ENCODE measurements around the gene TMEM221. TPM values are rescaled to one million over a fixed set of nuclear protein-coding genes. Genes with fewer than 3 reads are reported as not detected.

The TMEM221 gene
- not detected for total RNA-seq

DNA sequence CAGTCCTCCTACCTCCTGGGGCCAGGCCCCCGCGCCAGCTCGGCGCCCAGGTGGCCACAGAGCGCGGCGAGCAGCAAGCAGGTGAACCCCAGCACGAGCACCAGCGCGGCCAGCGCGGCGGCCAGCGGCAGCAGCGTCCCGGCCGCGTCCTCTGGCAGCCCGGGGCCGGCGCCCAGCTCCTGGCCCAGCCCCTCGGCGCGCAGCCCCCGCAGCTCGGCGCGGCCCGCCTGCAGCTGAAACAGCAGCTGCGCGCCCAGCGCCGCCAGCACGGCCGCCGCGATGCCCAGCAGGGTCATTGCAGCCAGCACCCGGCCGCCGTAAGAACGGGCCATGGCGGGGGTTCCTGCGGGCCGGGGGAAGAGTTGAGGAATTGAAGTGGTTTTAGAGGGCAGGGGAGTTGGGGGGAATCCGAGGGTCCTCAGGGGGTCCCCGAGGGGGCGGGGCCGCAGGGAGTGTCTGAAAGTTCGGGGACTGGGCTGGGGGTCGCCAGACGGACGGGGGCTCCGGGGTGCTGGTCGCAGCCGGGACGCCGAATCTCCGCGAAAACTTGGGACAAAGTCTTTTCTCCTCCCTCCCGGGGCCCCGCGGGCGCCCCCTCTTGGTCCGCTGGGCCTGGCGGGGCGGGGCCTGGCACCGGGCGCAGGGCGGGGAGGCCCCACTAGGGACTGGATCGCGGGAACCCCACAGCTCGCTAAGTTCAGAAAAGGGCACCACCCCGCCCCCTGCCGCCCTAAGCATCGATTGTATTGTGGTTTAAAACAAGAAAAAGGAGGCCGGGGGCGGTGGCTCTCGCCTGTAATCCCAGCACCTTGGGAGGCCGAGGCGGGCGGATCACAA, at the start of gene TMEM221:
Gene TMEM221 (minus strand): TSS at position 538 of the 837 bp plus-strand sequence. CDS start 206 bp downstream, at position 332.
- H3K27ac ChIP-seq, result no peak within 1 kb of the TSS
- DNase-seq, result peak; percentile 53 to 77 (median 57)
- no peak for TF ChIP-seq POLR2A (IDR thresholded peaks at IDR 0.05)
- TF ChIP-seq, protein P1, sequence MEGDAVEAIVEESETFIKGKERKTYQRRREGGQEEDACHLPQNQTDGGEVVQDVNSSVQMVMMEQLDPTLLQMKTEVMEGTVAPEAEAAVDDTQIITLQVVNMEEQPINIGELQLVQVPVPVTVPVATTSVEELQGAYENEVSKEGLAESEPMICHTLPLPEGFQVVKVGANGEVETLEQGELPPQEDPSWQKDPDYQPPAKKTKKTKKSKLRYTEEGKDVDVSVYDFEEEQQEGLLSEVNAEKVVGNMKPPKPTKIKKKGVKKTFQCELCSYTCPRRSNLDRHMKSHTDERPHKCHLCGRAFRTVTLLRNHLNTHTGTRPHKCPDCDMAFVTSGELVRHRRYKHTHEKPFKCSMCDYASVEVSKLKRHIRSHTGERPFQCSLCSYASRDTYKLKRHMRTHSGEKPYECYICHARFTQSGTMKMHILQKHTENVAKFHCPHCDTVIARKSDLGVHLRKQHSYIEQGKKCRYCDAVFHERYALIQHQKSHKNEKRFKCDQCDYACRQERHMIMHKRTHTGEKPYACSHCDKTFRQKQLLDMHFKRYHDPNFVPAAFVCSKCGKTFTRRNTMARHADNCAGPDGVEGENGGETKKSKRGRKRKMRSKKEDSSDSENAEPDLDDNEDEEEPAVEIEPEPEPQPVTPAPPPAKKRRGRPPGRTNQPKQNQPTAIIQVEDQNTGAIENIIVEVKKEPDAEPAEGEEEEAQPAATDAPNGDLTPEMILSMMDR (IDR thresholded peaks at IDR 0.05), result peak; percentile 17 to 53 (median 24)
- H3K27me3 ChIP-seq, result peaks cover 0 to 4% of the 10 kb centered on the region in 2 donors
- H3K36me3 ChIP-seq, result no peaks in the 10 kb centered on the region
- peaks cover 3 to 8% (median 5%) of the 10 kb centered on the region in 4 donors for H3K4me1 ChIP-seq
- H3K4me3 ChIP-seq, result peak within 1 kb of the TSS; percentile 28 to 57 (median 44)
- H3K9me3 ChIP-seq, result no peaks in the 10 kb centered on the region

DNA sequence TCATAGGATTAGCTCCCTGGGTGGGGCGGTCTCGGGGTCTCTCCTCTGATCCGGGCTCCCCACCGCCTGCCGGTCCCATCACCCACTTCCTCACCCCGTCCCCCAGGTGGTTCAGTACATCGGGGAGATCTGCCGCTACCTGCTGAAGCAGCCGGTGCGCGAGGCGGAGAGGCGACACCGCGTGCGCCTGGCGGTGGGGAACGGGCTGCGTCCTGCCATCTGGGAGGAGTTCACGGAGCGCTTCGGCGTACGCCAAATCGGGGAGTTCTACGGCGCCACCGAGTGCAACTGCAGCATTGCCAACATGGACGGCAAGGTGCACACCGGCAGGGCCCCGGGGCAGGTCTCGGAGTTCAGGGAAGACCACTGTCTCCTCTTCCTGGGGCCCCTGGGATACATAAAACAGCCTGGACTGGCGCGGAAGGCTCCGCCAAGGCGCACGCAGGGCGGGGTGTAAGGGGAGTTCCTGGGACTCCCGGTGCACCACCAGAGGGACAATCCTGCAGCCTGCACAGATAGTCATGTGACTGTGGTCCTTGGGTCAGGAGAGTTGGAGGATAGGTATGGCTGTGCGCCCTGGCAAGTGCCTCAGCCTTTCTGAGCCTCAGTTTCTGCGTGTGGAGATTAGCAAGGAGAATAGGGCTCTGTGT, 48.8 kb upstream of the TMEM221 start:
- no peak overlapping the region for H3K27ac ChIP-seq
- H3K36me3 ChIP-seq, result peaks cover 0 to 12% (median 0%) of the 10 kb centered on the region in 3 donors
- H3K4me1 ChIP-seq, result peaks cover 0 to 10% (median 5%) of the 10 kb centered on the region in 4 donors
- no peaks in the 10 kb centered on the region for H3K27me3 ChIP-seq
- TF ChIP-seq, protein P1 (IDR thresholded peaks at IDR 0.05), result no peak
- TF ChIP-seq POLR2A (IDR thresholded peaks at IDR 0.05), result no peak
- H3K4me3 ChIP-seq, result peak overlapping the region in 3 of 4 donors; percentile 3 to 22 (median 15)
- DNase-seq, result no peak
- H3K9me3 ChIP-seq, result no peaks in the 10 kb centered on the region

DNA sequence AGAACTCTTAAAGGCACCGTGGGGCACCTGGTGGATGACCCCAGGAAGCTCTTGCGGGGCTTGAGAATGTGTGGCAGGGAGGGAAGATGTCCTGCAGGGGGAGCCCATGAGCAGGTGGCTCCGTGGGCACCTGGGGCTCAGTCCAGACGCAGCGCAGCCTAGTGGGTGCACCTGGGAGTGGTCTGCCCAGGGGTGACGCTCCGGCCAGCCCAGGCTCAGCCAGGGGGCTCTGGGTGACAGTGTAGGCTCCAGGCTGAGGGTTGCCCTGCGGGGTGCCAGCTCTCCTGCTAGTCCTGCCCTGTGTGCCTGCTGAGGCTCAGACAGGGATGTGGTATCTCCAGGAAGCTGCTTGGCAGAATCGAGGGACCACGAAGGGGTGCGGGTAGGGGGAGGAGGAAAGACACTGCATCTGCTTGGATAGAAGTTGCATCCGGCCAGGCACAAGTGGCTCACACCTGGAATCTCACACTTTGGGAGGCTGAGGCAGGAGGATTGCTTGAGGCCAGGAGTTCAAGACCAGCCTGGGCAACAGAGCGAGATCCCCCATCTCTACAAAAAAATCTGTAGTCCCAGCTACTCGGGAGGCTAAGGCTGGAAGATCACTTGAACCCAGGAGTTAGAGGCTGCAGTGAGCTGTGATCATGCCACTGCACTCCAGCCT, 48.0 kb upstream of the TMEM221 start:
- Histone ChIP-seq H3K27ac (no peak overlapping the region), H3K9me3 (no peaks in the 10 kb centered on the region), H3K36me3 (peaks cover 0 to 12% (median 0%) of the 10 kb centered on the region in 3 donors), H3K27me3 (no peaks in the 10 kb centered on the region), H3K4me1 (peaks cover 0 to 10% (median 5%) of the 10 kb centered on the region in 4 donors), H3K4me3 (no peak overlapping the region)
- peak; percentile 79 to 89 (median 87) for DNase-seq
- no peak for TF ChIP-seq POLR2A (IDR thresholded peaks at IDR 0.05)
- TF ChIP-seq, protein P1 (IDR thresholded peaks at IDR 0.05), result peak; percentile 84 to 96 (median 94)

DNA sequence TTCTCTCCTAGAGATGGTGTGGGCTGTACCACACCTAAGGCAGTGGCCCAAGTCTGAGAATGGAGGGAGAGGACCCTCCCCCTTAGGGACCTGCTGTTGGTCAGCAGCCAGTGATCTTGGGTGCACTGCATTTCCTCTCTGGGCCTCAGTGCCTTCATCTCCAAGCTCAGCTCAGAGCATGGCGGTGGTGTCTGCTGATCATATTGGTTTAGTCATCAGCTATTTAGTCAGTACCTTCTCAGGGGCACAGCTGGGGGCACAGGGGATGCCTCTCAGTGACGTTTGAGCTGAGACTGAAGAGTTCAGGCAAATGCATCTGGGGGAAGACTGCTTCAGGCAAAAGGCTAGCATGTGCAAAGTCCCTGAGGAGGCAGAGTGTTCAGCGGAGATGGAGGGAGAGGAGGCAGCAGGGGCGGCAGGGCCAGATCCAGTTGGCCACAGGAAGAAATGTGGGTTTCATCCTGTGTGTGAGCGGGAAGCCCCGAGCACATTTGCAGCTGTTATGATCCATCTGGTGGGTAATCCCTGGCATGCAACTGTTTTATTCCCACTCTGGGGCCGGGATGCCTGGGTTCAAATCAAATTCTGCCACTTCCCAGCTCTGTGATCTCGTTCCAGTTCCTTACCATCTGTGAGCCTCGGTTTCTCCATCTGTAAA, 47.3 kb upstream of the TMEM221 start:
- TF ChIP-seq POLR2A (IDR thresholded peaks at IDR 0.05), result no peak
- no peak overlapping the region for H3K27ac ChIP-seq
- H3K27me3 ChIP-seq, result no peaks in the 10 kb centered on the region
- no peak overlapping the region for H3K4me3 ChIP-seq
- H3K36me3 ChIP-seq, result peaks cover 0 to 6% (median 0%) of the 10 kb centered on the region in 3 donors
- H3K9me3 ChIP-seq, result no peaks in the 10 kb centered on the region
- H3K4me1 ChIP-seq, result peaks cover 0 to 10% (median 5%) of the 10 kb centered on the region in 4 donors
- no peak for DNase-seq

DNA sequence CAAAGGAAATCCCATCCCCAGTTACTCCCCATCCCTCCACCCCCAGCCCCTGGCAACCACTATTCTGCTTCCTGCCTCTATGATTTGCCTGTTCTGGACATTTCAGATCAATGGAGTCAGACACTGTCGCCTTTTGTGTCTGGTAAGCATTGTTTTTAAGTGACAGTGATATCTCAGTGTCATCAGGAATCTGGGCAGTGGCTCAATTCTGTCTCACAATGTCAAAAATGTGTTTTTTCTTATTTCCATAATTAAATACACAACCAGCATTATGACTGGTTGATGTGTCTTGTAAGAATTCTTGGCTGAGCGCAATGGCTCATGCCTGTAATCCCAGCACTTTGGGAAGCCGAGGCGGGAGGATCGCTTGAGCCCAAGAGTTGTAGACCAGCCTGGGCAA, 42.8 kb upstream of the TMEM221 start:
- peaks cover 4 to 17% (median 8%) of the 10 kb centered on the region in 4 donors for H3K4me1 ChIP-seq
- no peak for DNase-seq
- no peaks in the 10 kb centered on the region for H3K27me3 ChIP-seq
- H3K9me3 ChIP-seq, result no peaks in the 10 kb centered on the region
- H3K36me3 ChIP-seq, result no peaks in the 10 kb centered on the region
- H3K4me3 ChIP-seq, result no peak overlapping the region
- no peak for TF ChIP-seq POLR2A (IDR thresholded peaks at IDR 0.05)
- TF ChIP-seq, protein P1 (IDR thresholded peaks at IDR 0.05), result no peak
- H3K27ac ChIP-seq, result no peak overlapping the region
